HG03442 (cell line): ENCODE results near the gene JAM2.
"Not testable (repeated sequence)": the region's sequence is repeated elsewhere in the genome, so short reads cannot be mapped to it uniquely, and the experiment has no call there.

Experiments used
- ATAC-seq: cut with Tn5 transposase; IDR thresholded peaks from one replicate; pipeline ENCODE4 v1.9.1; 2021; ENCODE audit warnings: mild to moderate bottlenecking, moderate library complexity; ENCODE audit not compliant: unreplicated experiment

The JAM2 gene

GRCh38 chr21:25714066-25714465 is 75.0 kb downstream of the JAM2 start:
- not testable (repeated sequence) for ATAC-seq

DNA sequence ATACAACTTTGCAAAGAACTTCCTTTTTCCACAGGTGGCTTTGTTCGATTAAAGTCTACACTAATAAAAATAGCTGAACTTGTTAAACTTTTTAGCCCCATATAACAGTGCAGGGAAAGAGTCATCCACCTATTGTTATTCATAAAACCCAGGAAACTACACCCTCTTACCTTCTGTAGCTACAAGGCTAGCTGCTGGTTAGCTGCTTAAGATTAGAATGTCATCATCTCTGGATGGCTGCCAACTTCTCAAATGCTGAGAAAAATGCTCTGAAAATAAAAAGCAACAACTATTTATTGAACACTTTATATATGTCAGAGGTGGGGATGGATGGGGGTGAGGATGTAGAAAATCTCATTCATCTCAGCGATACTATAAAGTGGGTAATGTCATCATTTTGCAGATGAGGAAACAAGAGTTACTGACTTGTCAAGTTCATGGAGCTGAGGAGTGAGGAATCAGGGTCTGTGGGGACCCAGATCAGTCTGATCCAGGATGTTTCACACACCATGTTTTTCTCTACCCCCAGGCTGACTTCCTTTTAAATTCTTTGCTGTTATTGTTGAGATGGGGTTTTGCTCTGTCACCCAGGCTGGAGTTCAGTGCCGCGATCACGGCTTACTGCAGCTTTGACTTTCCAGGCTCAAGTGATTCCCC is 78.6 kb downstream of the JAM2 start:
- no peak for ATAC-seq

- ATAC-seq, result no peak
Measured at GRCh38 chr21:25721987-25722386, 82.9 kb downstream of the JAM2 start.

DNA sequence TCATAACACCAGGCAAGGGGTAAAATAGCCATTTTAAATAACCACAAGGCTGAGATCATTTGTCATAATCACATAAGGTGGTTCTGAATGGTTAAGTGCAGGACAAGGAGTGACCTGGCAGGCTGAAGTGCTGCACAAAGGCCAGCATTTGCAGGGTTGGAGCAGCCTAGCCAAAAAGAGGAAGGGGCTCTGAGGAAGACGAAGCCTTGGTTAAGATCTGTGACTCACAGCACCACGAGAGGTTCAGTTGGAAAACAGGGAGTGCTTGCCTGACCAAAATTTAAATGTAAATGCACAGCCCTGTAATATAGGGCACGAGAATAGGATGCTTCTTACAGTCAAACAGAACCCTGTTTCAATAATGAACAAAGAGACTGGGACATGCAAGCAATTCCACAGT is 83.6 kb downstream of the JAM2 start:
- ATAC-seq, result no peak

GRCh38 chr21:25732091-25732760 is 93.2 kb downstream of the JAM2 start:
- no peak for ATAC-seq

DNA sequence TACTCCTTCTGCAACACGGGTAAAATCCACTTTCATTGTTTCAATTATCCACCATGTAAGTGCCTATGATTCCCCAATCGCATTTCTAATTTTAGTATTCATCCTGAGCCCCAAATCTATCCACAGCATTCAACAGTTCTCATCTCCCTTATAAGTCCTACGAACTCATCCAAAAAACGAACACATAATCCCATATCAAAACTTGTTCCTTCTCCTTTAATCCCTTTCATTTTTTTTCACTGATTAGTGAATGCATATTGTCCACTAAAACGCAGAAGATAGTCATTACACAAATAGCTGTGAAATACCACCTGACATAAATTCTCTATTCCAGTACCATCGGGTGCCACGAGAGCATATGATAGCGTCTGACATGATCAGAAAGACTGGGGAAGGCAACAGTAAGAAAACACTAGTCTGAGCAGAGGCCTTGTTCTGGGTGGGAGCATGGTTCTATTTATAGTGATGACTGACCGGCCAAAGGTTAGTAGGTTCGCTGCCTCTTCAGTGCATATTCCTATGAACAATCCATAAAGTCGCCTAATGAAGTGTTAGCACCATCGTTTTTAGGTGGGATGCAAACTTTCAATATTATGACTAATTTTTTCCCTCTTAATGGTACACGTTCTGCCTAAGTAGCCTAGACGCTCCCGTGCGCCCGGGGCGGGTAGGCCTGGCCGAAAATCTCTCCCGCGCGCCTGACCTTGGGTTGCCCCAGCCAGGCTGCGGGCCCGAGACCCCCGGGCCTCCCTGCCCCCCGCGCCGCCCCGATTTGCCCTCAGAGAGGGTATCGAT is 95.0 kb downstream of the JAM2 start:
- peak; percentile 10 for ATAC-seq

GRCh38 chr21:25734654-25734903 is 95.5 kb downstream of the JAM2 start:
- ATAC-seq, result no peak

GRCh38 chr21:25734904-25735645 is 96.0 kb downstream of the JAM2 start, which contains the start of the genes ATP5PF and GABPA:
Gene ATP5PF, minus strand, starts transcription at chr21:25734904. Its CDS starts 5,110 bp downstream, at chr21:25729794.
Gene GABPA, plus strand, starts transcription at chr21:25734972. Its CDS starts 6,627 bp downstream, at chr21:25741599.
- peak; percentile 88 for ATAC-seq

- ATAC-seq, result peak; percentile 37
Measured at GRCh38 chr21:25735646-25736597, 96.9 kb downstream of the JAM2 start.

DNA sequence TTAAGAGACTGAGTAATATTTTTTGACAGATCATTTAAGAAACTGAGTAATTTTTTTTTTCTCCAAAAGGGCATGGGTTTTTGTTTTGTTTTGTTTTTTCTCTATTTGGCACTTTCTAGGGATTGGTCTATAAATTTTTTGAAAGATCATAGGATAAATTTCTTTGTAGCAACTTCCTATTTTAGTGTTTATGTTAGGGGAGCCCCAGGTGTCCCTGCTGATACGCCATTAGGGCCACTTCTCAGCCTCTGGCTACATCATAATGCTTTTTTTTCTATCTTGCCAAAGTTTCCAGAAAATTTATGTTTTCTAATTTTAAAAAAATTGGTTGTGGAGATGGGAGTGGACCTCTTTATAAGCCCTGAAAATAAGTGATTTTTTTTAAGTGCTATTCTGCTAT is 98.4 kb downstream of the JAM2 start:
- no peak for ATAC-seq

- no peak for ATAC-seq
Measured at GRCh38 chr21:25742900-25743299, 103.8 kb downstream of the JAM2 start.

DNA sequence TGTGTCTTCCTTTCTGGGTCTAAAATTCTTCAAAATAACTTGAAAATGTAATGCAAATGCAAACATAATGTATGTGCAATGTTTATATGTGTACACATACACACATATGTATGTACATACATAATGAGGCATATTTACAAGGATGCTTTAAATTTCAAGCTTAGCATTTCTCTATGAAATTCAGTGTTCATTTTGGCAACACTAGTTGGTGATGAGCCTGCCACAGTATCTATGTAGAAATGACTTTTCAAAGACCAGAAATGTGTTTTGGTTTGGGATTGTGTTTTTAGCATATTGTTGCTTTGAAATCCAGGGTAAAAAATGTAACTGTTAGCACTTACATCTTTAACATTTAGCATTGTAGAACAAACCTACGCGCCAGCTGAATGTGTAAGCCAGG is 105.8 kb downstream of the JAM2 start:
- no peak for ATAC-seq

DNA sequence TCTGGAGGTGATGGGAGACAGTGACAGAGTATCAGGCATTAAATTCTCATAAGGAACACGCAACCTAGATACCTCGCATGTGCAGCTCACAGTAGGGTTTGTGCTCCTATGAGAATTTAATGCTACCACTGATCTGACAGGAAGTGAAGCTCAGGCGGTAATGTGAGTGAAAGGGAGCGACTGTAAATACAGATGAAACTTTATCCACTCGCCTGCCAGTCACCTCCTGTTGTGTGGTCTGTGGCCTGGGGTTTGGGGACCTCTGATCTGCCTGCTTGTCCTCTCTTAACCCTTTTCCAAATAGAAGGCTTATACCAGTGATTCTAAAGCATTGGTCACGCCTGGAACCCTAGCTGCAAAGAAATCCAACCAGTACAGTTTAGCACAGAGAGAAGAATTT is 111.0 kb downstream of the JAM2 start:
- ATAC-seq, result no peak

- no peak for ATAC-seq
Measured at GRCh38 chr21:25752416-25752815, 113.4 kb downstream of the JAM2 start.

DNA sequence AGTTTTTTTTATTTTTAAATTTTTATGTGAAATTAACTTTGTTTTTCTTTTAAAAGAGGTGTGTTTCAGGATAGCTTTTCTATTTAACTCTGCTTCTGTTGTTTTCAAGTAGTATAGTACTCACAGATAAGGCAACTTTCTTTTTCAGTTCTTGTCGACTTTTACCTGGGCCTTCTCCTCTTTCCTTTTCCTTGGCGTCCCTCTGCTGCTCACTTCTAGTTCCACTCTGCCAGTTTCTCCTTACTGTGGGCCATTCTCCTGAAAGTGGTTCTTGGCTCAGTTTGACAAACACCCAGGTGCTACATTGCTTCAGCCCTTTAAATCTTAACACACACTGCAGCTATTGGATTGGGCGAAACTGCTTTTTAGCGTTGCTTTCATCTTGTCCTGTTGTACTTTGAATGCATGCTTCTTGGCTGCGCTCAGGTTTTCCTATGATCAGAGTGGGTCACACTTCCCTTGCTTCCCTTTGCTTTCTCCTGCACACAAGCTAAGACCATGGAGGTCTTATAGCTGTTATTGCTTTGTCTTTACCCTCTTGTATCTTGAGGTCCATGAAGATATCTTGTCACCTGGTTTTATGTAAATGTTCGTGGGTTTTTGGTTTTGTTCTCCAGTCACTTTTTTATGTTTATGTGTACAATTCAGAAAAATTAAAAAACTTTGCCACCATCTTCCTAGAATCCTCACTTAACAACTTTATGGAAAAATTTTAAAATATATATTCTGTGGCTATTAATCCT is 117.3 kb downstream of the JAM2 start:
- no peak for ATAC-seq

DNA sequence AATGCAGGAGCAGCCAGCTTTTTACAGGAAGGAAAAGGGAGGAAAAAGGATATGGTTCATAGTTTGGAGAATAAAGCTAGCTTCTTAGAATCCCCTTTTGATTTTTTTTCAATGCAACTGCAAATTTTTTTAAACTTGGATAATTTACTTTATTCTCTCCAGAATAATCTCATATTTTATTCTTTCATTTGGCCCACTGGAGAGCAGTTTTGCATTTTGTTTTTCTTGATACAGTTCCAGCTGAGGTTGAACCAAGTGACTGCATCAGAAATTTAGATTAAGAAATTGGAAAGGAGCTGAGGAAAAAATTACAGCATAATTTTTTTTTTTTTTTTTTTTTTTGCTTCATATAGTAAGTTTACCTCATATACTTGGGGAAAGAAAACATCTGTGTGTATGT is 118.5 kb downstream of the JAM2 start:
- ATAC-seq, result no peak

GRCh38 chr21:25759573-25759972 is 120.5 kb downstream of the JAM2 start:
- no peak for ATAC-seq

DNA sequence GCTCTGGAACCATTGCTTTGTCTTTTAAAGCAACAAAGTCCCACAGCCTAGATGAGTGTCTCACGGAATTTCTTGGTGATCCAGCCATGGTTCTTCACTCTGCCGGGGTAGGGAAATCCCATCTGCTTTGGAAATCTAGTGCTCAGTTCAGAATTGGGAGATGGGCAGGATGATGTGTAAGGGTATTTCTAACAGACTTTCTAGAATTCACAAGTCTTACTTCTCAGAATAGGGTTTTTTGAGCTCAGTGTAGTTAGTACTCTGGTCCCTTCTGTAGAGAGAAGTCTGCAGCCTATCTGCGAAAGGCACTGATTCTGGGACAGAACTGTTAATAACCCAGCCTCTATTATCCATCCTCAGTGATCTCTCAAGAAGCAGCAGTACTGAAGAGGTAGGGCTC is 121.0 kb downstream of the JAM2 start:
- ATAC-seq, result no peak

GRCh38 chr21:25760677-25761076 is 121.6 kb downstream of the JAM2 start:
- no peak for ATAC-seq

GRCh38 chr21:25764065-25764464 is 125.0 kb downstream of the JAM2 start:
- ATAC-seq, result no peak
